HFF-Myc (cell line): ENCODE data around the gene ST8SIA5.

Experiments
- DNase-seq: peaks from one replicate; pipeline ENCODE4 v3.0.0-alpha.2; 2011; ENCODE audit warnings: low read depth; ENCODE audit errors: extremely low read depth
- H3K4me3 ChIP-seq: replicated peaks from 2 replicates; pipeline ENCODE4 v1.5.1; 2011; ENCODE audit warnings: low read depth, mild to moderate bottlenecking, control low read depth, low read length
- CTCF ChIP-seq: IDR thresholded peaks from 2 replicates; pipeline ENCODE4 v1.5.1; 2012; ENCODE audit warnings: mild to moderate bottlenecking, low read depth, low read length, control low read depth; ENCODE audit errors: missing control alignments

The ST8SIA5 gene

GRCh38 chr18:46657115-46657955 lies 99.5 kb downstream of the ST8SIA5 start, which contains the start of gene LOXHD1:
TSS of gene LOXHD1 (minus strand) at chr18:46657220. CDS start at chr18:46657033, 187 bp downstream.
- no peak within 1 kb of the TSS for H3K4me3 ChIP-seq
- no peak for TF ChIP-seq CTCF
- no peak for DNase-seq

- no peak overlapping the region for H3K4me3 ChIP-seq
- no peak for TF ChIP-seq CTCF
Observed at GRCh38 chr18:46656326-46657114, 100.3 kb downstream of the ST8SIA5 start.

GRCh38 chr18:46652372-46652771 lies 104.5 kb downstream of the ST8SIA5 start:
- no peak overlapping the region for H3K4me3 ChIP-seq
- no peak for DNase-seq
- TF ChIP-seq CTCF: no peak

More at GRCh38 chr18:46656326-46657114, 100.3 kb downstream of the ST8SIA5 start:
- no peak for DNase-seq

GRCh38 chr18:46650681-46651080 lies 106.2 kb downstream of the ST8SIA5 start:
- no peak for DNase-seq
- H3K4me3 ChIP-seq: no peak overlapping the region
- no peak for TF ChIP-seq CTCF

- no peak overlapping the region for H3K4me3 ChIP-seq
- DNase-seq: no peak
- no peak for TF ChIP-seq CTCF
Observed at GRCh38 chr18:46649071-46649862, 107.6 kb downstream of the ST8SIA5 start.

GRCh38 chr18:46646468-46646867 lies 110.4 kb downstream of the ST8SIA5 start:
- DNase-seq: no peak
- H3K4me3 ChIP-seq: no peak overlapping the region
- TF ChIP-seq CTCF: no peak
